GM19025 (cell line): ENCODE data around the gene MAN1A1.
"Not testable (repeated sequence)": the region's sequence is repeated elsewhere in the genome, so short reads cannot be mapped to it uniquely, and the experiment has no call there.

ENCODE experiments used
- ATAC-seq: cut with Tn5 transposase; IDR thresholded peaks from one replicate; pipeline ENCODE4 v1.9.1; 2021; ENCODE audit warnings: mild to moderate bottlenecking, low read depth, moderate library complexity; ENCODE audit not compliant: unreplicated experiment

MAN1A1 gene

DNA sequence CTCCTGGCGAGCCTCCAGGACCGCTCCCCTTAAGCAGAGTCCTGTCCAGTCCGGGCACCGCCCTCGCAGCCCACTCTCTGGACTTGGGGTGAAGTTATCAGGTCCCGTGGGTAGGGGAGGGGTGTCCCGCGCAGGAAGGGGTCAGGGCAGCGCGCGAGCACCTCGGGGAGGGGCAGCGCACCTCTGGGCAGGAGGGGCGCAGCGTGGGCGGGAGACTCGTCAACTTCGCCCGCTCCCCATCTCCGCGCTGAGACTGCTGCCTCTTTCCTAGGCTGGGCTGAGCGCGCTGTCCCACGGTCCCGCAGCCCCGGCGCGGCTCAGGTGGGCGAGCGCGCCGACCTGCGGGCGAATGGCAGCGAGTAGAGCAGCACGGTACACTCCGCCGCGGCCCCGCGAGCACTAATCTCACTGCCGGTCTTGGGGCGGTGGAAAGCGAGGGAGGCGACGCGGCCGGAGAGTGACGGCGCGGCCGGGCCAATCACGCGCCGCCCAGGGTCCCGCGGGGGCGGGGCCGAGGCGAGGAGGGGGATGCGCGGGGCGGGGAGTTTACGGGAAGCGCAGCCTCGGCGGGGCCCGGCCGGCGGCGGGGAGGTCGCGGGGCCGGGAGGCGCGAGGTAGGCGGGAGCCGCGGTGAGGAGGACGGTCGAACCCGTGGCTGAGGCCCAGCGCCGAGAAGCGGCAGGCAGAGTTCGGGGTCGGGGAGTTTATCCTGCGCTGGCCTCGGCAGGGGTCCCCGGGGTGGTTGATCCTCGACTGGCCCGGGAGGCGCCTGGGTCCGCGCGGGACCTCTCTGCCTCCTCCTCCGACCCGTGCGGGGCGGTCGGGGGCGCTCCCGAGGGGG lies at the start of gene MAN1A1:
Gene MAN1A1, minus strand, starts transcription at position 401 of the 841 bp plus-strand sequence. CDS start 696 bp downstream, outside the sequence.
- ATAC-seq, result peak; percentile 79

DNA sequence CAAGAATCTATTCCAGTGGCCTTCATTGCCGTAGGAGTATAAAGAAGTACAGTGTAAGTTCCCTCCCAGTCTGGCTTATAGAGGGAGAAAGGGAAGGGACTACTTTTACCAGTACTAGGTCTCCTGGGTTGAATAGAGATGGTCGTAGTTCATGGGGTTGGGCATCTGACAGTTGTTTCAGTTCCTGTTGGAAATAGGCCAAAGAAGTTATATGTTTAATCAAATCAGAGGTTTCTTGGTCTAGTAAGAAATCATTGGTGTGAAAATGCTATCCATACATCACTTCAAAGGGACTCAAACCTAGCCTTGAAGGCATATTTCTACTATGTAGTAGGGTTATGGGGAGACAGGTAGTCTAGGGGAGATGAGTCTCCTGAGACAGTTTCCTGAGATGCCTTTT lies 45.6 kb upstream of the MAN1A1 start:
- ATAC-seq, result no peak

GRCh38 chr6:119390247-119390793 lies 40.8 kb upstream of the MAN1A1 start:
- no peak for ATAC-seq

DNA sequence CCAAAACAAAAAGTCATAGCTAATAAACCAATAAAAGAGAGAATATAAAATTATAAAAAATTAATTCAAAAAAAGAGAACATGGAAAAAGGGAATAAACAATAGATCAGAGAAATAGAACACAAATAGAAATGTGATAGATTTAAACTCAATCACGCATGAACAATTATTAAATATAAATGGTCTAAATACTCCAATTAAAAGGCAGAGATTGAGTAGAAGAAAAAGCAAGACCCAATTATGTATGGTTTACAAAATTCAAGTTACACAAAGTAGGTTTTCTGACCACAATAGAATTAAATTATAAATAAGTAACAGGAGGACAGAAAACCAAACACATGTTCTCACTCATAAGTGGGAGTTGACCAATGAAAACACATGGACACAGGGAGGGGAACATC lies 36.4 kb upstream of the MAN1A1 start:
- no peak for ATAC-seq

GRCh38 chr6:119384444-119384843 lies 34.9 kb upstream of the MAN1A1 start:
- ATAC-seq, result no peak

GRCh38 chr6:119379809-119380208 lies 30.2 kb upstream of the MAN1A1 start:
- no peak for ATAC-seq

GRCh38 chr6:119377043-119377442 lies 27.5 kb upstream of the MAN1A1 start:
- not testable (repeated sequence) for ATAC-seq

- ATAC-seq, result no peak
Measured at GRCh38 chr6:119370080-119370479, 20.5 kb upstream of the MAN1A1 start.

- ATAC-seq, result no peak
Measured at GRCh38 chr6:119368921-119369320, 19.4 kb upstream of the MAN1A1 start.

DNA sequence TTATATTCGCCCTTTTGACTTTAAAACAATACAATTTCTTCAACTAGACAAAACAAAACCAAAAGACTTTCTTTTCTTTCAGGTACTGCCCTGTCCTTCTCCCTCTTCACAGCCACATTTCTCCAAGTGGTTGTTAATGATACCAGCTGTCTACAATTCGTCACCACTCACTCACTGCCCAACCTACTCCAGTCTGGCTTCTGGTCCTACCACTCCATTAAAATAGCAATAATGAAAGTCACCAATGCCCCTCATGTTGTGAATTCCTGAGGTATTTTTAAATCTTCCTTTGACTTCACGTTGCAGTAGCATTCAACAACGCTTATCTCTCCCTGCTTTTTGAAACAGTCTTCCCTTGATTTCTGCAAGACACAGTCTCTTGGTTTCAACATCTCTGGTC lies 11.6 kb upstream of the MAN1A1 start:
- no peak for ATAC-seq

- ATAC-seq, result no peak
Measured at GRCh38 chr6:119360262-119360915, 10.8 kb upstream of the MAN1A1 start.

GRCh38 chr6:119355890-119356289 lies 6.3 kb upstream of the MAN1A1 start:
- ATAC-seq, result no peak

- ATAC-seq, result no peak
Measured at GRCh38 chr6:119355157-119355556, 5.6 kb upstream of the MAN1A1 start.

DNA sequence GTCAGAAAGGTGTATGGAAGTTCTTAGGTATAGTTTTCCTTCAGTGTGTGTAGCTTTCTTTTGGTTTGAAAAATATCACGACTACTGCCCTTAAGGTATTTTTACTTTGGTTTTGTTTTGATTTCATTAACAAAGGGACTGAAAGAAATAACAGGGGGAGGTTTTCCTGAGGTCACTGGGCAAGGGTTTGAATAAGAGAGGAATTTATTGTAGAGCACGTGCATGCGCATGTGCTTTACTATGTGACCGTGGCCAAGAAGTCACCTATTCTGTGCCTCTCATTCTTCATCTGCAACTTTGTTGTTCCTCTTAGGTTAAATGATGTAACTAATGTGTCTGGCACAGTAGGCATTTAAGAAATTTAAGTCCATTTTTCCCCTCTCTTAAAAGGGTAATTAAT lies 4.1 kb upstream of the MAN1A1 start:
- no peak for ATAC-seq

GRCh38 chr6:119352001-119352400 lies 2.4 kb upstream of the MAN1A1 start:
- ATAC-seq, result no peak

- ATAC-seq, result no peak
Measured at GRCh38 chr6:119350952-119351372, 1.4 kb upstream of the MAN1A1 start.

- ATAC-seq, result peak; percentile 0
Measured at GRCh38 chr6:119350202-119350951, 816 bp upstream of the MAN1A1 start.

DNA sequence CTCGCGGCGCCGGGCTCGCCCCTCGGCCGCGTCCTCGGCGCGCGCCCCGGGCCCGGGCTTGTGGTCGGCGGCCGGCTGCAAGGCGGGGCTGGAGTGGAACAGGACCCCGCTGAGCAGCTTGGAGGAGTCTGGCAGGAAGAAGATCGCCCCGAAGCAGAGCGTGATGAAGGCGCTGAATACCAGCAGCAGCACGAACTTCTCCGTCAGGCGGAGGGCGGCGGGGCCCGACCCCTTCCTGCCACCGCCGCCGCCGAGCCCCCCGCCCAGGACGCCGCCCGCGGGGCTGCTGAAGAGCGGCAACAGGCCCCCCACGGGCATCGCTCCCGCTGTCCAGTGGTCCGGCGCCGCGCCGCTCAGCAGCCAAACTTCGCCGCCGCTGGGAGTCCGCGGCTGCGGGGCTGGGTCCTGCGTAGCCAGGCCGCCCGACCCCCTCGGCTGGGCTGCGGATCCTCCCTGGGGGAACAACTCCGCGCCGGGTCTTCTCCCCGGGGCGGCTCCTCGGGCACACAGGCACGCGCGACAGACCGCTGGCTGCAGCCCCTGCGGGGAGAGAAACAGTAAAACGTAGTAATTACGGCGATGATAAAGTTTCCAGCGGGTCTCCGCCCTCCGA lies 707 bp downstream of the MAN1A1 start:
- peak; percentile 0 for ATAC-seq

GRCh38 chr6:119348096-119348747 lies 1.3 kb downstream of the MAN1A1 start:
- peak; percentile 9 for ATAC-seq
